Adrenal gland (tissue), 12 donors: ENCODE measurements around the gene MAPT. TPM values are rescaled to one million over a fixed set of nuclear protein-coding genes. Genes with fewer than 3 reads are reported as not detected.

Experiments used
- DNase-seq, 7 donors: peaks; one replicate each; pipeline ENCODE4 v3.0.0-alpha.2; 2019 to 2020
- H3K27ac ChIP-seq, 5 donors: fragments of 200-600 bp; sonication (generic) in 4 of 5; 1 replicate in 3 of 5; 2 replicates in 2 of 5; pipeline versions ENCODE4 v1.5.1 to v1.8.0; 2016 to 2020; ENCODE audit warnings: mild to moderate bottlenecking in 1 of 5
- H3K27me3 ChIP-seq: fragments of 200-600 bp; 2 replicates; pipeline ENCODE4 v1.8.0; 2021
- H3K36me3 ChIP-seq, 2 donors: fragments of 200-600 bp; replicated peaks in 1 of 2; 1 replicate in 1 of 2; 2 replicates in 1 of 2; pipeline versions ENCODE4 v1.5.1 to v1.8.0; 2018 to 2022
- H3K4me1 ChIP-seq, 2 donors: fragments of 200-600 bp; replicated peaks in 1 of 2; 1 replicate in 1 of 2; 2 replicates in 1 of 2; pipeline versions ENCODE4 v1.5.1 to v1.8.0; 2018 to 2021
- H3K4me3 ChIP-seq, 4 donors: fragments of 200-600 bp; sonication (generic) in 3 of 4; one replicate each; pipeline ENCODE4 v1.5.1; 2016 to 2018
- H3K9me3 ChIP-seq, 3 donors: fragments of 200-600 bp; sonication (generic) in 1 of 3; replicated peaks in 1 of 3; 1 replicate in 2 of 3; 2 replicates in 1 of 3; pipeline versions ENCODE4 v1.5.1 to v1.8.0; 2016 to 2021
- CTCF ChIP-seq, 6 experiments: fragments of 450-650 bp in 4 of 6; fragments of 200-600 bp in 2 of 6; sonication (generic) in 1 of 6; IDR thresholded peaks; 1 replicate in 5 of 6; 2 replicates in 1 of 6; pipeline versions ENCODE4 v1.5.1 to v1.8.0; 2016 to 2021; ENCODE audit warnings: antibody characterized with exemption in 6 of 6, mild to moderate bottlenecking in 2 of 6, moderate library complexity in 1 of 6
- POLR2A ChIP-seq, 2 donors: fragments of 450-650 bp; IDR thresholded peaks; one replicate each; pipeline ENCODE4 v1.6.1; 2017; ENCODE audit warnings: antibody characterized with exemption in 2 of 2, mild to moderate bottlenecking in 2 of 2, moderate library complexity in 1 of 2
- WGBS, 4 donors: extraction: QIAGEN DNeasy Blood & Tissue Kit in 2 of 4; methylation state at CpG; one replicate each; pipeline versions ENCODE4 v1.1.5 to v1.1.7; 2013 to 2017; 5-methylcytosine and 5-hydroxymethylcytosine counted together
- intact Hi-C, 2 donors: fragments of 100-400 bp; cut with DNase I; formaldehyde crosslinking; loops; one replicate each; pipeline versions ENCODE4 v1.14.1 to v1.15.0; 2022 to 2023
- polyA plus RNA-seq, 3 donors: library from polyadenylated mRNA; stranded (reverse); fragments of 200-250 nt in 2 of 3; fragments of 350-450 nt in 1 of 3; fragmentation: Illumina TruSeq in 1 of 3; extraction: RNeasy Lipid Tissue Mini Kit (QIAGEN cat#74804) in 1 of 3; gene quantifications; one replicate each; pipeline ENCODE4 v1.2.3, GENCODE V29; 2013 to 2014
- total RNA-seq, 9 donors: library from RNA; depleted of rRNA in 4 of 9; stranded (reverse); fragments of >200 nt in 4 of 9; fragments of 120-200 nt in 1 of 9; fragmentation: NEBNext Ultra II Directional in 1 of 9; extraction: Animal tissue kit (Norgen Biotek cat#: 25700) in 1 of 9; gene quantifications; one replicate each; pipeline versions ENCODE4 v1.1.0 to v1.2.4, GENCODE V29; 2013 to 2023
- donor health status: healthy with polysubstance abuse.
- donor health status: Bipolar disorder and iron deficiency.
- donor health status: DM: yes; HTN: yes; CAD: no.
- donor health status: DM: no; HTN: no; CAD: no.
- donor health status: DM: no; HTN: no; CAD: no.
- donor health status: DM: yes; HTN: yes; CAD: no.

Gene MAPT
- total and polyA plus RNA-seq, 12 donors, result 0.72 to 17.6 (median 3.3) TPM

DNA sequence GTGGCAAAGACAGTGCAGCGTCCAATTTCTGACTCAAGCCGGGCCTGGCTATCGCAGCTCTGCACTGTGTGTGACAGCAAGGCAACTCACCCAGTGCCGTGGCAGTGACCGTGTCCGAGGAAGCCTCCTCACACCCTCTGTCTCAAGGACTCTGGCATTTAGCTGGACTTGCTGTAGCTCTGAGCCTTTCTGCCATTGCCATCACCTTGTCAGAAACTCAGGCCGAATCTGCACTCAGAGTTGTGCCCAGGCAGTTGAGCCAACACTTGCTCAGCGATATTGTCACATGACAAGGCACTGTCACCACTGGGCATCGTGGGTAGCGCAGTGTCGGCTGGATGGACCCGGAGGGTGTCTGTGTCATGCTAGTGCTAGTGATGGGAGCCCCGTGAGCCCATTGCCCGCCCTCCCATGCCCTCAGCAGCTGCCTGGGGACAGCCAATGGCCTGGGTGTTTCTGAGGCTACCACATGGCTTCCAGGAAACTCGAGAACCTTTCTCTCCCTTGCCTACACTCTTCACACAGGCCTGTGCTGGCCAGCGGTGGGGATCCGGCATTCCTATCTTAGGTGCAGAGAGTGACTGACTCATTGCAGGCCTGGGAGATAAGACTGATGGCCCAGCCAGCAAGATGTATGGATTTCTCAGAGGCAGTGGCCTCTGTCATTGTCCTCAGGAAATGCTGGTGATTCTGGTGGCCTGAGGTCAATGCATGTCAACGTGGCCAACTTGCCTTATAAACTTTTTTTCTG lies 82.6 kb downstream of the MAPT start:
- 86 to 90% (median 87%) methylated on average over 11 to 18 of the region's 18 CpGs for WGBS, 4 donors
- H3K36me3 ChIP-seq, result no peaks in the 10 kb centered on the region
- H3K27me3 ChIP-seq, result no peaks in the 10 kb centered on the region
- no peaks in the 10 kb centered on the region for H3K9me3 ChIP-seq
- intact Hi-C loops, result no loop called here
- no peak for DNase-seq
- no peak for TF ChIP-seq POLR2A (IDR thresholded peaks at IDR 0.05)
- no peak for TF ChIP-seq CTCF (IDR thresholded peaks at IDR 0.05)
- no peak overlapping the region for H3K4me3 ChIP-seq
- H3K4me1 ChIP-seq, result no peaks in the 10 kb centered on the region
- H3K27ac ChIP-seq, result no peak overlapping the region

DNA sequence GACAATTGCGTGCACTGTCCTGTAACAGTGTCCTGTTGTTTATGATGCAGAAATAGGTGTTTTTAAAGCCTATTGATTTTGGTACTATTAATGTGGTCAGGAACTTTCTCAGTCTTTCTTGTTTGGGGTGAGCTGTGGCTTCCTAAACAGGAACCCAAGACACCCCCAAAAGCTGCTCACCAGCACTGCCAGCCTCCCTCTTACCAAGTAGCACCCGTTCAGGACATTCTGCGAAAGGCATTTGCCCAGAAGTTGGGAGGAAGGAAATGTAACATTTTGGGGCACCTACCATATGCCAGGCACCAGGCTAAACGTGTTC lies 83.1 kb downstream of the MAPT start:
- no peaks in the 10 kb centered on the region for H3K9me3 ChIP-seq
- H3K4me3 ChIP-seq, result no peak overlapping the region
- intact Hi-C loops, result no loop called here
- H3K27me3 ChIP-seq, result no peaks in the 10 kb centered on the region
- no peak overlapping the region for H3K27ac ChIP-seq
- no peaks in the 10 kb centered on the region for H3K36me3 ChIP-seq
- TF ChIP-seq POLR2A (IDR thresholded peaks at IDR 0.05) (no peak), CTCF (IDR thresholded peaks at IDR 0.05) (no peak)
- no peak for DNase-seq
- no peaks in the 10 kb centered on the region for H3K4me1 ChIP-seq
- 76 to 91% (median 83%) methylated on average over 4 of the region's 4 CpGs for WGBS, 4 donors

- no peak for TF ChIP-seq CTCF (IDR thresholded peaks at IDR 0.05)
- TF ChIP-seq POLR2A (IDR thresholded peaks at IDR 0.05), result no peak
- no peaks in the 10 kb centered on the region for H3K9me3 ChIP-seq
- WGBS, 4 donors, result 56 to 76% (median 63%) methylated on average over 3 of the region's 3 CpGs
- no peaks in the 10 kb centered on the region for H3K27me3 ChIP-seq
- DNase-seq, result no peak
- intact Hi-C loops, result no loop called here
- no peak overlapping the region for H3K27ac ChIP-seq
- no peaks in the 10 kb centered on the region for H3K36me3 ChIP-seq
- no peaks in the 10 kb centered on the region for H3K4me1 ChIP-seq
- H3K4me3 ChIP-seq, result no peak overlapping the region
Observed at GRCh38 chr17:45977976-45978626, 83.7 kb downstream of the MAPT start.

GRCh38 chr17:45979137-45979536 lies 84.8 kb downstream of the MAPT start:
- H3K9me3 ChIP-seq, result no peaks in the 10 kb centered on the region
- H3K27me3 ChIP-seq, result no peaks in the 10 kb centered on the region
- no peak overlapping the region for H3K27ac ChIP-seq
- DNase-seq, result no peak
- H3K4me3 ChIP-seq, result no peak overlapping the region
- WGBS, 4 donors, result 62 to 78% (median 67%) methylated on average over 1 to 2 of the region's 2 CpGs
- H3K36me3 ChIP-seq, result no peaks in the 10 kb centered on the region
- intact Hi-C loops, result no loop called here
- TF ChIP-seq POLR2A (IDR thresholded peaks at IDR 0.05) (no peak), CTCF (IDR thresholded peaks at IDR 0.05) (no peak)
- no peaks in the 10 kb centered on the region for H3K4me1 ChIP-seq
